ENCODE data around the gene ZNF483.
"Not testable (repeated sequence)": the region's sequence is repeated elsewhere in the genome, so short reads cannot be mapped to it uniquely, and the experiment has no call there.

The ZNF483 gene

DNA sequence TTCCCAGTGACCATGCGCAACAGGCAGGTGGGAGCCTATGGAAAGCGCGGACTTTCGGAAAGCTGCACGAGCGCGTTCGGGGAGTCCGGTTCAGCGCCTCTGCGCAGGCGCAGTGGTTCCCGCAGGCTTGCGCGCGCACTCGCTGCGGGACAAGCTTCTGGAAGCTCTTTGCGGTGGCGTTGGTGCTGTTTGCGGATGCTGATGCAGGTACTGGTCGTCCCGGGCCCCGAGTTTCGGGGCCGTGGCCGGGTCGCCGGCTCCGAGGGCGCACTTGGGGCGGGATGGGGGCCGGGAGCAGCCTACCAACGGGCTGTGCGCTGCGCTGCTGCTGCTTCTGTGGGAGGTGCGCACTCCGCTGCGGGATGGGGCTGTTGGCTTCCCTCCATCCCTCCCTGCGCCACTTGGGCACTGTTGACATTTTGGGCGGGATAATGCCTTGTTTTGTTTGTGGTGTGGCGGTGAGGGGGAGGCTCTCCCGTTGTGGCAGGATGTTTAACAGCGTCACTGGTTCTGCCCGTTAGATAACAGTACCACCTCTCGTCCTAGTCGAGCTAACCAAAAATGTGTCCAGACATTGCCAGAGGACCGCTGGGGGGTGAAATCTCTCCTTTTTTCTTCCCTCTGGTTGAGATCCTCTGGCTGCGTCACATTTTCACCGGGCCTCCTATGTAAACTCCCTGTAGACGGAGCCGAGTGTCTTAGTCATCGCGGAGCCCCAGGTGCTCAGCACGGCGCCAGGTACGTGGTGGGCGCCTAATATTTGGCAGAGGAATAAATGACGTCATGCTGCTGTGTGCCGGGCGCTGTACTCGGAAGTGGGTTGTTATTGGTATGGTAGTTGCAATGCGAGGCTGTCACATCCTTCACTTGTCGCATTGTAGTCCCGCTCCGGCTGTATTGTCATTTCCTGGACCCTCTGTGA is at the start of gene ZNF483:
TSS of gene ZNF483 (plus strand) at position 124 of the 922 bp plus-strand sequence. CDS start 2,217 bp downstream, outside the sequence.
- peak; percentile 33 to 54 (median 41) for DNase-seq (ENCODE audit: low read depth in 2 of 3, low spot score in 1 of 3)

- DNase-seq (ENCODE audit: low read depth in 2 of 3, low spot score in 1 of 3), result no peak
Measured at GRCh38 chr9:111475195-111475594, 49.8 kb upstream of the ZNF483 start.

DNA sequence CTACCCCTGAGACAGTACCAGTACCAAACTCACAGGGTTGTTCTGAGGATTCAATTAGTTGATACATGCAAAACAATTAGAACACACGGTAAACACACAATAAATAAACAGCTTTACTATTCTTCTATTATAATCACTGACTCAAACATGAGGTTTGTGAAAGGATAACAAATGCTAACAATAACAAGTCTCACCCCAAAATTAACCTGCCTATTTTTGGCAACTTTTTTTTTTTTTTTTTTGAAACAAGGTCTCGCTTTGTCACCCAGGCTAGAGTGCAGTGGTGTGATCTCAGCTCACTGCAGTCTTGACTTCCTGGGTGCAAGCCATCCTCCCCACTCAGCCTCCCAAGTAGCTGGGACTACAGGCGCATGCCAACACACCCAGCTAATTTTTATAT is 47.3 kb upstream of the ZNF483 start:
- no peak for DNase-seq (ENCODE audit: low read depth in 2 of 3, low spot score in 1 of 3)

- no peak for DNase-seq (ENCODE audit: low read depth in 2 of 3, low spot score in 1 of 3)
Measured at GRCh38 chr9:111481885-111482636, 42.9 kb upstream of the ZNF483 start.

- DNase-seq (ENCODE audit: low read depth in 2 of 3, low spot score in 1 of 3), result peak; percentile 37 to 49 (median 46)
Measured at GRCh38 chr9:111482694-111483438, 42.1 kb upstream of the ZNF483 start.

- peak in 2 of 3 donors; percentile 5 to 48 for DNase-seq (ENCODE audit: low read depth in 2 of 3, low spot score in 1 of 3)
Measured at GRCh38 chr9:111483439-111483857, 41.5 kb upstream of the ZNF483 start.

GRCh38 chr9:111483858-111484571 is 41.0 kb upstream of the ZNF483 start, which contains the start of gene ECPAS:
ECPAS (minus strand) TSS chr9:111484383; CDS start chr9:111472918, 11,465 bp downstream.
- DNase-seq (ENCODE audit: low read depth in 2 of 3, low spot score in 1 of 3), result peak; percentile 46 to 65 (median 46)

GRCh38 chr9:111484572-111484894 is 40.4 kb upstream of the ZNF483 start:
- no peak for DNase-seq (ENCODE audit: low read depth in 2 of 3, low spot score in 1 of 3)

- DNase-seq (ENCODE audit: low read depth in 2 of 3, low spot score in 1 of 3), result not testable (repeated sequence)
Measured at GRCh38 chr9:111497196-111497595, 27.8 kb upstream of the ZNF483 start.

GRCh38 chr9:111501005-111501562 is 23.9 kb upstream of the ZNF483 start:
- DNase-seq (ENCODE audit: low read depth in 2 of 3, low spot score in 1 of 3), result no peak

DNA sequence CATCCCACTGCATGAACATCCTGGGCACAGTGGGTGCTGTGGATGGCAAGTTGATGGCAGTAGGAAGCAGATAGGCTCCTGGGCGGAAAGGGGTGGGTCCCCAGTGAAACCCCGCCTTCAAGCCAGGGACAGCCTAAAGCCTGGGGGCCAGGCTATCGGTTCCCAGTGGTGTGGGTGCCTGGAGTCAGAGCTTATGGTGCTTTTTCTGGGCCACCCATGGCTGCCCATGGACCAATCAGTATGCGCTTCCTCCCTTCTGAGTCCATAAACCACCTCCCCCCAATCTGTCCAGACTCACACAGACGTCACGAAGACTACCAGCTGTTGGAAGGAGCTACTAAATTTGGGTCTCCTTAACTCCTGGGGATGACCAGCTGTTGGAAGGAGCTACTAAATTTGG is 23.3 kb upstream of the ZNF483 start:
- DNase-seq (ENCODE audit: low read depth in 2 of 3, low spot score in 1 of 3), result no peak

GRCh38 chr9:111502506-111502905 is 22.5 kb upstream of the ZNF483 start:
- no peak for DNase-seq (ENCODE audit: low read depth in 2 of 3, low spot score in 1 of 3)

- not testable (repeated sequence) for DNase-seq (ENCODE audit: low read depth in 2 of 3, low spot score in 1 of 3)
Measured at GRCh38 chr9:111511581-111511980, 13.4 kb upstream of the ZNF483 start.

DNA sequence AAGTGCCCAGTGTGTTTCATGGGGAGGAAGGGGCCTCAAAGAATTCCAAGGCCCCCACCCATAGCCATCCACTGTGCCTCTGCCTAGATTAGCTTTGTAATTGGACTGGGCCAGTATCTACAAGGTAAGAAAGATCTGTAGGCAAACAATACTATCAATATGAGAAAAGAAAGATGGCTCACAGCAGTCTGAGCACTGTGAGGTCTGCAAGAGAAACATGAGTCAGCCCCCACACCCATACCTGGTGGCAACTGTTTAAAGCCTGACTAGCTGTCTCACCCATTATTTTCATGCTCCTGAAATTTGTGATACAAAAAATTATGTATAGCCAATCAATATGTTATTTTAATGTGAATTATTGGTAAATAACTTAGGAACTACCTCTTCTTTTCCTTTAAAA is 10.0 kb upstream of the ZNF483 start:
- no peak for DNase-seq (ENCODE audit: low read depth in 2 of 3, low spot score in 1 of 3)

DNA sequence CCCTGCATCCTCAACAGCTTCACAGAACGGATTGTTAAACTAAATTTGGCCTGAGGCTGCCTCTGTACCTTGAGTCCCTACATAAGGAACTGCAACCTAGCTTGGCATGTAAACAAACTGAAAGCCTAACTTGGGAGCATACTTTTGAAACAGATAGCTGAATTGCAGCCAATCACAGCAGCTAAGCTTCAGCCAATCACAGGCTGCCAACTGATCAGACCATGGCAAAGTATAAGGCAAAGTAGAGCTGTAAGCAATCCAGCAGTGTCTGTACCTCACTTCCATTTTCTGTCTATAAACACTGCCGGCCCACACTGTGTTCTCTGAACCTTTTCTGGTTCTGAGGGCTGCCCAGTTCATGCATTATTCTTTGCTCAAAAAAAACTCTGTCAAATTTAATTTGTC is 8.9 kb upstream of the ZNF483 start:
- no peak for DNase-seq (ENCODE audit: low read depth in 2 of 3, low spot score in 1 of 3)

DNA sequence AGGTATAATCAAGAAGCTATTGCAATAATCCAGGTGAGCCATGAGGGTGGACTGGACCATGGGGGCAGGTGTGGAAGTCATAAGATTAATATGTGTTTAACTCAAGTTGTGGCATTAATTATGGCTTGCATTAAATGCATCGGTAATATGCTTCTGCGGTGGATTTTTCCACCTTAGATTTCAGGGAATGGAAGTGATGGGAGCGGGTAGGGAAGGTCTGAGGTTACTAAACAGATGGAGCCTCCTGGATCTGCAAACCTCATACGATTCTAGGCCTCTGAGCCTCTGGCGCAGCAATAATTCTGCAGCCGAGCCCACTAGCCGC is 286 bp upstream of the ZNF483 start:
- DNase-seq (ENCODE audit: low read depth in 2 of 3, low spot score in 1 of 3), result no peak

- peak in 1 of 3 donors; percentile 5 for DNase-seq (ENCODE audit: low read depth in 2 of 3, low spot score in 1 of 3)
Measured at GRCh38 chr9:111527347-111527746, 2.4 kb downstream of the ZNF483 start.

DNA sequence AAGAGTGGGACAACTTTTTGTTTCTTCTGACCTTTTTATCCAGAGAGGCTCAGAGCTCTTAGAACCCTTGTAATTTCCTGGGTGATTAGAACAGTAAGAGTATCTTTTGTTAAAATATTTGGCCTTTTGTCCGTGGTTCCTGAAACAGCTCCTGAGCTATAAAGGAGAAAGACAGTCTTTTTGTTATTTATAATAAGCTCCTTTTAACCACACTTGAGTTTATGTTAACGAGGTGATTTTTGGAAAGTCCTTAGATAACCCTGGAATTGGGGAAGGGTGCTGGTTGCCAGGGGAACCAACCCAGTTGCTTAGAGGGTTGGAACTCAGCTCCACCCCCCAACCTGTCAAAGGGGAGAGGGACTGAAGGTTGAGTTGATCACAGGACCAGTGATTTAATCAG is 4.8 kb downstream of the ZNF483 start:
- no peak for DNase-seq (ENCODE audit: low read depth in 2 of 3, low spot score in 1 of 3)

DNA sequence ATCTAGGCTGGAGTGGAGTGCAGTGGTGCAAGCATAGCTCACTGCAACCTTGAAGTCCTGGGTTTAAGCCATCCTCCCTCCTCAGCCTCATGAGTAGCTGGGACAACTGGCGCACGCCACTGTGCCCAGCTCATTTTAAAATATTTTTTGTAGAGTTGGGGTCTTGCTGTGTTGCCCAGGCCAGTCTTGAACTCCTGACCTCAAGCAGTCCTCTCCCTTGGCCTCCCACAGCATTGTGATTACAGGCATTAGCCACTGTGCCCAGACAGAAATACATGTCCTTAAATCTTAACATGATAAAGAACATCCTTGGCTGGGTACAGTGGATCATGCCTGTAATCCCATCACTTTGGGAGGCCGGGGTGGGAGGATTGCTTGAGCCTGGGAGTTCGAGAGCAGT is 6.7 kb downstream of the ZNF483 start:
- DNase-seq (ENCODE audit: low read depth in 2 of 3, low spot score in 1 of 3), result no peak

GRCh38 chr9:111533099-111533790 is 8.3 kb downstream of the ZNF483 start:
- no peak for DNase-seq (ENCODE audit: low read depth in 2 of 3, low spot score in 1 of 3)
